GM12872 (cell line): ENCODE measurements around the gene CACNA1A.

Experiments
- TF ChIP-seq, protein P1 (sequence below): IDR thresholded peaks from 3 replicates; pipeline ENCODE4 v1.5.1; 2011; ENCODE audit warnings: low read depth, mild to moderate bottlenecking, low read length, moderate library complexity; ENCODE audit not compliant: insufficient read depth

CACNA1A gene

DNA sequence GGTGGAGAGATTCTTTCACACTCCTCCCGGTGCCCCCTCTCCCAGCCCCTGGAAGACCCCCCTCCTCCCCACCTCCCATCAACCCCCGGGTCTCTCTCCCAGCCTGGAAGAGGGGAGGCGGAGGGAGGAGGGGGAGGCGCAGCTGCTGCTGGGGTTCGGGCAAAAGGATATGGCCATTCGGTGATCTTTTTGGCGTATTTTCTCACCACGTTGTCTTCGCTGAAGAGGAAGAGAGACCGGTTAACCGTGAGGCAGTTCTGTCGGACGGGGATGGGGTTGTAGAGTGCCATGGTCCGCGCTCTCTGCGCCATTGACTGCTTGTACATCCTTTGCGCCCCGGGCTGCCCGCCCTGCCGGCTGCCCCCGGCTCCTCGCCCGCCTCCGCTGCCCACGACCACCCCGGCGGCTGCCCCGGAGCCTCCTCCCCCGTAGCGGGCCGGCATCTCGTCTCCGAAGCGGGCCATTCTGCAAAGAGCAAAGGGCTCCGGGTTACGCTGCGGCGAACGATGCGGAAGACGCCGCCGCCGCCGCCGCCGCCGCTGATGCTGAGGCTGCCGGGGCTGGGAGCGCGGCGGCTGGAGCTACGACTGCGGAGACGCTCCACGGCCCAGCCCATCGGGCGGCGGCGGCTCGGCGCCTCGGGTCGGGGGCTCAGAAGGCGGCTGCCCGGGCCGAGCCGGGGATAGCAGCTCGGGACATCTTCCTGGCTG is 363 bp downstream of the CACNA1A start:
- TF ChIP-seq, protein P1, sequence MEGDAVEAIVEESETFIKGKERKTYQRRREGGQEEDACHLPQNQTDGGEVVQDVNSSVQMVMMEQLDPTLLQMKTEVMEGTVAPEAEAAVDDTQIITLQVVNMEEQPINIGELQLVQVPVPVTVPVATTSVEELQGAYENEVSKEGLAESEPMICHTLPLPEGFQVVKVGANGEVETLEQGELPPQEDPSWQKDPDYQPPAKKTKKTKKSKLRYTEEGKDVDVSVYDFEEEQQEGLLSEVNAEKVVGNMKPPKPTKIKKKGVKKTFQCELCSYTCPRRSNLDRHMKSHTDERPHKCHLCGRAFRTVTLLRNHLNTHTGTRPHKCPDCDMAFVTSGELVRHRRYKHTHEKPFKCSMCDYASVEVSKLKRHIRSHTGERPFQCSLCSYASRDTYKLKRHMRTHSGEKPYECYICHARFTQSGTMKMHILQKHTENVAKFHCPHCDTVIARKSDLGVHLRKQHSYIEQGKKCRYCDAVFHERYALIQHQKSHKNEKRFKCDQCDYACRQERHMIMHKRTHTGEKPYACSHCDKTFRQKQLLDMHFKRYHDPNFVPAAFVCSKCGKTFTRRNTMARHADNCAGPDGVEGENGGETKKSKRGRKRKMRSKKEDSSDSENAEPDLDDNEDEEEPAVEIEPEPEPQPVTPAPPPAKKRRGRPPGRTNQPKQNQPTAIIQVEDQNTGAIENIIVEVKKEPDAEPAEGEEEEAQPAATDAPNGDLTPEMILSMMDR: no peak

DNA sequence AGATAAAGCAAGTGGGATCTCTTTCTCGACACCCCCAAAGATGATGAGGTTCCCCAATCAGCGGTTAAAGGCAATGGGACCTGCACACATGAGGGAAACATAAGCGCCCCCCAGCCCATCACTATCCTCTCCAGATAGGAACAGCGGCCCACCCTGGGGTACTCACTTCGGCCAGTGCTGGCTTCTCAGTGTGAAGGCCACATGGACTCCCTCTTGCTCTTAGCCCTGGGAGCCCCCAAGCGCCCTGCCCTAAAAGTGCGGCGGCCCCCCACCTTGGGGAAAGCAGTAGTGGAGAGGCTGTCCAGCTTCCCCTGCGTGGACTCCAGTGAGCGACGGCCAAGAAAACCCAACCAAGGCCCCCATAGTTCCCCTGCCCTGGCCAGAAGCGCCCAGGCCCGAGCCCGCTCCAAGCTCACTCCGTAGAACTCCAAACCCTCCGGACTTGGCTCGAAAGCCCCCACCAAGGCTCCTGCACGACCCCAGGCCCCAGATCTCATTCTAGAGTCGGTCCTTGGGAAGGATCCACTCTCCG is 1.0 kb downstream of the CACNA1A start:
- TF ChIP-seq, protein P1: no peak

DNA sequence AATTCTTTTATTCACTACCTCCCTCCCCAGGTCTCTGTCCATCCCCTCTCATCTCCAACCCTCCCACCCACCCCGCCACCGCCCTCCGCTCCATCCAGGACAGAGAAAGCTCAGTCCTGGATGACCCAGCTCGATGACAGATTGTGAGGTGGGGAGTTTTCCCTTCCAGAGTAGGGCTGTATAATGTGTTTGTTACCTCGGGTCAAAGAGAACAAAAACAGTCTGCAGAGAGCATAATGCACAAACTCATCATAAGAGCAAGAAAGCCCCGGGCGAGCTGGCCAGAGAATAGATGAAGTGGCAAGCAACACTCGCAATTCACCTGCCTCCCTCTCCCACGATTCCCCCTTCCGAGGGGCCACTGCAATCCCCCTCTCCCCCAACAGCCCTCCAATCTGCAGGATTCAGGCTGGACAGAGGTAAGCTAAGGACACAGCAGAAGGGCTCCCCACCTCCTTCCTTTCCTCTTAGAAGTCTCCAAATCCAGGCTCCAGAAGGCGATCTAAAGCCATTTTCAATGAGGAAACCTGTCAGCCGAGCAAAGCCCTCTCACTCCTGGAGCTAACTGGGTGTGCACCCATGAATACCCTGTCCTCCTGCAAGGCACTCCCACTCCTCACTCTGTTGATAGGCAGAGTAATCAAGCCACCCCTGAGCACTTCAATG is 2.6 kb downstream of the CACNA1A start:
- TF ChIP-seq, protein P1: no peak

DNA sequence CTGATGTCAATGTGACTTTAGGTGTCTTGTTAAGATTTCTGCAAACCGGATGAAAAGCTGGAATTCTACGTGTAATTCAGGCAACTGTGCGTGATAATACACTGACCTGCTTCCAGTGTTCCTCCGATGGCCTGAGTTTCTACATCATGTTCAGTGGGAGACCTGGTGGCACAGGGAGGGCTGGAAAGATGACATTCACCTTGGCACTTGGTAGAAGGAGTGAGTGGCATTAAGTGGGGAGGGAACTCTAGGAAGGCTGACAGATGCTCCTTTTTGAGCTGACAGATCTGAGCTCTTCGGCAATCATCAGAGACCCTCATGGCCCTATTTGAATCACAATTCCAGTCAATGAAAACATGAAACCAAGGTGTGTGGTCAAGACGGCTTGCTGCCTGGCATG is 4.0 kb downstream of the CACNA1A start:
- TF ChIP-seq, protein P1: no peak

GRCh38 chr19:13499692-13500091 is 6.6 kb downstream of the CACNA1A start:
- TF ChIP-seq, protein P1: no peak

DNA sequence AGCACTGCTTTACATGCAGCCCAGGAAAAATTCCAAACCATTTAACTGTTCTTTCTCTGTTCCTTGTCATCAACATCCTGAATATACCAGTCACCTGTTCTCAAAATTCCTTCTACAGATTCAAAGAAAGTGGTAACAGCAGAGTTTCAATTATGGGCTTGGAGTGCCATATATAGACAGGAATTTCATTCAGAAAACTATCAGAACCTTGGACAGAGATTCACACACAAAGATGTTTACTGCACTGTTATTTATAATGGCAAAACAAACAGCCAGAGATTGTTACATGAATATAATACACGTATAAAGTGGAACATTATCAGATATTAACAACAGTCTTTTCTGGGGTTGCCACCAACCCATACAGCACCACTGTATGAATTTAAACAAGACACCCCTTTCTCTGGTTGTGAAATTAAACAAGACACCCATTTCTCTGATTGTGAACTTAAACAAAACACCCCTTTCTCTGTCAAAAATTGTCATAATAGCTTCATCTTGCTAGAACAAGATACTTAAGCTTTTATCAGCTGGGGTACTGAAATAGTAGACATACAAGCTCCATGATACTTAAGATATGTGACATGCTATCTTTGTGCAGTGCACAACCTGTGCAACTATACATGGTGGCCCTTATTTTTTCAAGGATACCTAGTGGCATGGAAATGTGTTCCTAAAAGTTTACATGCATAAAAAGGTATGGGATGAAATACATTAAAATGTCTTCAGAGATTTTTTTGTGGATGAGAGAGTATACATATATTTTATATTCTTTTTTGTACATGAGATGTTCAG is 12.6 kb downstream of the CACNA1A start:
- TF ChIP-seq, protein P1: no peak

GRCh38 chr19:13492128-13492527 is 14.2 kb downstream of the CACNA1A start:
- TF ChIP-seq, protein P1: no peak
